Amniotic epithelial cell (primary cell): ENCODE measurements around the gene PLD5.

Experiments
- DNase-seq: peaks from one replicate; pipeline ENCODE4 v3.0.0-alpha.2; 2010; ENCODE audit warnings: low read depth

The PLD5 gene

GRCh38 chr1:242524571-242525359 is at the start of gene PLD5:
PLD5 (minus strand) TSS chr1:242524697.
- DNase-seq: no peak

- DNase-seq: peak; percentile 43
Observed at GRCh38 chr1:242569867-242570266, 45.4 kb upstream of the PLD5 start.

- no peak for DNase-seq
Observed at GRCh38 chr1:242568666-242569065, 44.2 kb upstream of the PLD5 start.

GRCh38 chr1:242567596-242567995 is 43.1 kb upstream of the PLD5 start:
- no peak for DNase-seq

- no peak for DNase-seq
Observed at GRCh38 chr1:242556759-242557158, 32.3 kb upstream of the PLD5 start.

- no peak for DNase-seq
Observed at GRCh38 chr1:242556276-242556675, 31.8 kb upstream of the PLD5 start.

- DNase-seq: peak; percentile 12
Observed at GRCh38 chr1:242554577-242554976, 30.1 kb upstream of the PLD5 start.

- peak; percentile 25 for DNase-seq
Observed at GRCh38 chr1:242546849-242547729, 22.6 kb upstream of the PLD5 start.

GRCh38 chr1:242546441-242546840 is 21.9 kb upstream of the PLD5 start:
- no peak for DNase-seq

GRCh38 chr1:242544071-242544470 is 19.6 kb upstream of the PLD5 start:
- no peak for DNase-seq

GRCh38 chr1:242542271-242542670 is 17.8 kb upstream of the PLD5 start:
- no peak for DNase-seq

GRCh38 chr1:242535986-242536385 is 11.5 kb upstream of the PLD5 start:
- DNase-seq: no peak

GRCh38 chr1:242534753-242535152 is 10.3 kb upstream of the PLD5 start:
- DNase-seq: peak; percentile 74

- DNase-seq: peak; percentile 61
Observed at GRCh38 chr1:242530761-242531160, 6.3 kb upstream of the PLD5 start.

- DNase-seq: peak; percentile 13
Observed at GRCh38 chr1:242525769-242526168, 1.3 kb upstream of the PLD5 start.

- DNase-seq: no peak
Observed at GRCh38 chr1:242525360-242525722, 844 bp upstream of the PLD5 start.

- DNase-seq: peak; percentile 37
Observed at GRCh38 chr1:242523719-242524570, 552 bp downstream of the PLD5 start.

- no peak for DNase-seq
Observed at GRCh38 chr1:242522996-242523718, 1.3 kb downstream of the PLD5 start.

GRCh38 chr1:242522304-242522945 is 2.1 kb downstream of the PLD5 start:
- DNase-seq: no peak

- DNase-seq: no peak
Observed at GRCh38 chr1:242515555-242515954, 8.9 kb downstream of the PLD5 start.

GRCh38 chr1:242506724-242507123 is 17.8 kb downstream of the PLD5 start:
- DNase-seq: no peak
